Neural cell (in vitro differentiated cells): ENCODE measurements around the gene RFX7. TPM values are rescaled to one million over a fixed set of nuclear protein-coding genes. Genes with fewer than 3 reads are reported as not detected.
"Not testable (repeated sequence)": the region's sequence is repeated elsewhere in the genome, so short reads cannot be mapped to it uniquely, and the experiment has no call there.

Experiments
- H2AFZ ChIP-seq: fragments of 200-600, 300-800 bp; sonication (generic), shearing (Covaris generic); 2 replicates; pipeline ENCODE4 v1.6.0; 2014; ENCODE audit warnings: low read depth, mild to moderate bottlenecking, antibody characterized with exemption, low read length, moderate library complexity
- H3F3A ChIP-seq: fragments of 200-600 bp; shearing (Covaris generic); 2 replicates; pipeline ENCODE4 v1.6.1; 2016; ENCODE audit warnings: mild to moderate bottlenecking, moderate library complexity, mixed read lengths, antibody characterized with exemption, low read length; ENCODE audit not compliant: insufficient read depth, poor library complexity, severe bottlenecking
- H3K27ac ChIP-seq: fragments of 200-600, 300-800 bp; sonication (generic), shearing (Covaris generic); 2 replicates; pipeline ENCODE4 v1.5.1; 2014; ENCODE audit warnings: mild to moderate bottlenecking, low read length, moderate library complexity
- H3K27me3 ChIP-seq: fragments of 300-800, 200-600 bp; sonication (generic), shearing (Covaris generic); 2 replicates; pipeline ENCODE4 v1.6.0; 2014; ENCODE audit warnings: mild to moderate bottlenecking, low read depth, low read length, moderate library complexity; ENCODE audit not compliant: insufficient read depth
- H3K36me3 ChIP-seq: fragments of 300-800, 200-600 bp; sonication (generic), shearing (Covaris generic); 2 replicates; pipeline ENCODE4 v1.5.1; 2014; ENCODE audit warnings: mild to moderate bottlenecking, antibody characterized with exemption, low read length, moderate library complexity; ENCODE audit not compliant: insufficient read depth
- H3K4me2 ChIP-seq: fragments of 300-800, 200-600 bp; sonication (generic), shearing (Covaris generic); 2 replicates; pipeline ENCODE4 v1.6.0; 2014; ENCODE audit warnings: mild to moderate bottlenecking, low read length
- H3K4me3 ChIP-seq: fragments of 300-800, 200-600 bp; sonication (generic), shearing (Covaris generic); 2 replicates; pipeline ENCODE4 v1.5.1; 2014; ENCODE audit warnings: mild to moderate bottlenecking, low read length, moderate library complexity
- H3K79me2 ChIP-seq: fragments of 200-600 bp; shearing (Covaris generic); replicated peaks from 2 replicates; pipeline ENCODE4 v1.6.0; 2014; ENCODE audit warnings: mild to moderate bottlenecking, low read length, moderate library complexity; ENCODE audit not compliant: insufficient read depth
- H3K9ac ChIP-seq: fragments of 300-800, 200-600 bp; sonication (generic), shearing (Covaris generic); 2 replicates; pipeline ENCODE4 v1.6.1; 2016; ENCODE audit warnings: mild to moderate bottlenecking, low read length, mixed read lengths
- H3K9me2 ChIP-seq: fragments of 200-600 bp; shearing (Covaris generic); 2 replicates; pipeline ENCODE4 v1.6.1; 2016; ENCODE audit warnings: mild to moderate bottlenecking, low read length, mixed read lengths; ENCODE audit not compliant: insufficient read depth
- H3K9me3 ChIP-seq: fragments of 200-600, 300-800 bp; sonication (generic), shearing (Covaris generic); 2 replicates; pipeline ENCODE4 v1.6.1; 2016; ENCODE audit warnings: mild to moderate bottlenecking, mixed run types, low read length, moderate library complexity, mixed read lengths
- H4K20me1 ChIP-seq: fragments of 200-600 bp; shearing (Covaris generic); 2 replicates; pipeline ENCODE4 v1.6.1; 2016; ENCODE audit warnings: mild to moderate bottlenecking, mixed run types; ENCODE audit not compliant: insufficient read depth
- EP300 ChIP-seq: fragments of 450-650 bp; conservative IDR thresholded peaks from 2 replicates; pipeline ENCODE4 v1.6.1; 2014; ENCODE audit warnings: antibody characterized with exemption, mild to moderate bottlenecking, moderate library complexity; ENCODE audit not compliant: poor library complexity, severe bottlenecking
- EZH2 ChIP-seq: fragments of 200-600, 300-800 bp; shearing (Covaris generic), sonication (generic); IDR thresholded peaks from 2 replicates; pipeline ENCODE4 v1.6.1; 2014; ENCODE audit warnings: antibody characterized with exemption, low read length, borderline replicate concordance, mild to moderate bottlenecking; ENCODE audit not compliant: insufficient read depth, poor library complexity, severe bottlenecking
- MXI1 ChIP-seq: fragments of 450-650 bp; conservative IDR thresholded peaks from 2 replicates; pipeline ENCODE4 v1.6.1; 2014; ENCODE audit warnings: antibody characterized with exemption, mild to moderate bottlenecking; ENCODE audit not compliant: poor library complexity, severe bottlenecking
- POLR2AphosphoS5 ChIP-seq: IDR thresholded peaks from 2 replicates; pipeline ENCODE4 v1.6.1; 2012
- RAD21 ChIP-seq: fragments of 450-650 bp; conservative IDR thresholded peaks from 2 replicates; pipeline ENCODE4 v1.6.1; 2014; ENCODE audit warnings: antibody characterized with exemption, mild to moderate bottlenecking, moderate library complexity
- SMC3 ChIP-seq: fragments of 450-650 bp; conservative IDR thresholded peaks from 2 replicates; pipeline ENCODE4 v1.6.1; 2014; ENCODE audit warnings: antibody characterized with exemption, mild to moderate bottlenecking, moderate library complexity; ENCODE audit not compliant: poor library complexity
- TAF1 ChIP-seq: IDR thresholded peaks from 2 replicates; pipeline ENCODE4 v1.6.1; 2012; ENCODE audit warnings: low read depth
- polyA plus RNA-seq: library from polyadenylated mRNA; depleted of rRNA; stranded (reverse); fragments of >200 nt; gene quantifications from 2 replicates; pipeline ENCODE4 v1.2.3, GENCODE V29; 2014
- TF ChIP-seq, protein P1 (sequence below): IDR thresholded peaks from 2 replicates; pipeline ENCODE4 v1.6.1; 2012; ENCODE audit warnings: borderline replicate concordance
- TF ChIP-seq, protein P2 (sequence below): fragments of 450-650 bp; IDR thresholded peaks from 2 replicates; pipeline ENCODE4 v1.5.1; 2014; ENCODE audit warnings: antibody characterized with exemption, mild to moderate bottlenecking, moderate library complexity; ENCODE audit not compliant: poor library complexity, severe bottlenecking

The RFX7 gene
- polyA plus RNA-seq, 1 donor from 2014 or later = 12.9 TPM

DNA sequence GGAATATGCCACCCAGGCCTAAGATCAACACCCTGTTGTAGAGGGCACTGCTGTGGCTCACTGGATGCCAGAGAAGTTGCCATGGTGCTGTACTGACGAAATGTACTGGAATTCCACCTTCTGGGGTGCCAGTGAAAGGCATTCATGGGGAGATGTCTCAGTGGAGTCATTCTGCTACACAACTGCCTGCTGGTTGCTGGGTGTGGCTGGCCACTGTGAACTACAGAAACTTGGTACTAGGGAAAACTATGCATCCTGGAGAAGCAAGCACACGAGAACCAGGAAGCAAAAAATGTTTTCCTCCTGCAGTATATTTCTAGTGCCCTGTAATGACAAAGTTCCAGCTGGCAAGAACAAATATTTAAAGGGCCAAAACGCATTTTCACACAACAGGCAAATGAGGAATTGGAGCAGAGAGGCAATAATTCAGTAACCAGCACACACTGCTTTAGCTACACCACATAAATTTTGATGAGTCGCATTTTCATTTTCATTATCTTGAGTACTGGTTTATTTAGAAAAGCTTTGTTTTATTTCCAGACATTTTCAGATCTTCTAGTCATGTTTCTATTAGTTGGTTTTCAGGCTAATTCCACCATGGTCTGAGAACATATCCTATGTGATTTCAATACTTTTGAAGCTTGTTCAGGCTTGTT, 18.3 kb upstream of the RFX7 start:
- no peak overlapping the region for H2AFZ ChIP-seq

DNA sequence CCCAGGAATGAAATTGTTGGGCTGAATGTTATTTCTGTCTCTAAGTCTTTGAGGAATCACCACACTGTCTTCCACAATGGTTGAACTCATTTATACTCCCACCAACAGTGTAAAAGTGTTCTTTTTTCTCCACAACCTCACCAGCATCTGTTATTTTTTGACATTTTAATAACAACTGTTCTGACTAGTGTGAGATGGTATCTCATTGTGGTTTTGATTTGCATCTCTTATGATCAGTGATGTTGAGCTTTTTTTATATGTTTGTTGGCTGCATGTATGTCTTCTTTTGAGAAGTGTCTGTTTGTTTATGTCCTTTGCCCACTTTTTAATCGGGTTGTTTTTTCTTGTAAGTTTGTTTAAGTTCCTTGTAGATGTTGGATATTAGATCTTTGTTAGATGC, 13.6 kb upstream of the RFX7 start:
- H3K27me3 ChIP-seq, H3K79me2 ChIP-seq, H3K4me2 ChIP-seq, H2AFZ ChIP-seq, H3K9me3 ChIP-seq, H3K9me2 ChIP-seq, H3K9ac ChIP-seq, H3F3A ChIP-seq, H3K36me3 ChIP-seq, H4K20me1 ChIP-seq, H3K27ac ChIP-seq, H3K4me3 ChIP-seq: not testable (repeated sequence)

More for the DNA sequence above, 18.3 kb upstream of the RFX7 start:
- Histone ChIP-seq H4K20me1 (no peaks in the 10 kb centered on the region), H3K27ac (no peak overlapping the region), H3K4me3 (no peak overlapping the region), H3K9me3 (no peaks in the 10 kb centered on the region), H3K9ac (no peak overlapping the region), H3K4me2 (no peak overlapping the region), H3K27me3 (no peaks in the 10 kb centered on the region), H3K79me2 (no peaks in the 10 kb centered on the region), H3K36me3 (no peaks in the 10 kb centered on the region), H3K9me2 (no peaks in the 10 kb centered on the region), H3F3A (no peaks in the 10 kb centered on the region)
- TF ChIP-seq TAF1 = no peak

DNA sequence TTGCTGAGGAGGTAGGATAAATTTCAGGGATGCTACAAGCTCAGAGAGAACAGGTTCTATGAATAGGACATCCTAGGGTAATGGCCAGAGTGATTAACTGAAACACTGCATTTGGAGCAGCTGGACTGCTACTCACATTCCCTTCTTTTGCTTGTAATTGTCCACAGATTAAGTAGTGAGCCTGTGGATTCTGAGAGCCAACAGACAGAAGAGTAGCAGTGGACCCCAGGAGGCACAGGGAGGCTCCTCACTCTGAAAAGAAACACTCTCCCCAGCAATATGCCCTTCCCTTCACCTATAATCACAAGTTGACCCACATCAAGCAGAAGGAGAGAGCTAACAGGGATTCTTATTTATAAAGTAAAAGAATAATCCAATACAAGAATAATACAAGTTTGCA, 10.6 kb upstream of the RFX7 start:
- no peaks in the 10 kb centered on the region for H3K27me3 ChIP-seq

DNA sequence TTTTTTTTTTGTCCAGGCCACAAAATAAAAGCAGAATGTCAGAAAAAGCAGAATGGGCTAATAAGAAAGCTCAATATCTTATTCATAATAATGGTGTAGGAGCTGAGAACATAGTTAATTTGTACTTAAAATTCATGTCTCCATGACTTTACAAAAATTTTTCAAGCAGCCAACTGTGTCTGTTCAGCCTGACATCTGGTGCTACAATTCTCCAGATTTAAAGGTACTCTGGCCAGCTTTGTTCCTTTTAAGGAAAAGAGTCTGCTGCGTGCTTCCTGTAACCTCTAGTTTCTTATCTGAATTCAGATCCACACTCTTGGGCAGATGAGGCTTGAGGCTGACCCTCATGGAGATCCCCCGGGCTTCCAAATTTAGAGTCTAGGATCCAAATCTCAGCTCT, 8.7 kb upstream of the RFX7 start:
- Histone ChIP-seq H3K9ac (no peak overlapping the region), H3K9me3 (no peaks in the 10 kb centered on the region), H3K4me2 (no peak overlapping the region), H4K20me1 (no peaks in the 10 kb centered on the region), H3K27me3 (no peaks in the 10 kb centered on the region), H3K4me3 (no peak overlapping the region), H3K36me3 (no peaks in the 10 kb centered on the region), H3K9me2 (no peaks in the 10 kb centered on the region), H3K79me2 (no peaks in the 10 kb centered on the region), H3K27ac (no peak overlapping the region), H2AFZ (no peak overlapping the region), H3F3A (no peaks in the 10 kb centered on the region)
- TF ChIP-seq TAF1 (no peak), EP300 (no peak), MXI1 (no peak), SMC3 (no peak), RAD21 (no peak), EZH2 (no peak), POLR2AphosphoS5 (no peak)
- TF ChIP-seq, protein P1, sequence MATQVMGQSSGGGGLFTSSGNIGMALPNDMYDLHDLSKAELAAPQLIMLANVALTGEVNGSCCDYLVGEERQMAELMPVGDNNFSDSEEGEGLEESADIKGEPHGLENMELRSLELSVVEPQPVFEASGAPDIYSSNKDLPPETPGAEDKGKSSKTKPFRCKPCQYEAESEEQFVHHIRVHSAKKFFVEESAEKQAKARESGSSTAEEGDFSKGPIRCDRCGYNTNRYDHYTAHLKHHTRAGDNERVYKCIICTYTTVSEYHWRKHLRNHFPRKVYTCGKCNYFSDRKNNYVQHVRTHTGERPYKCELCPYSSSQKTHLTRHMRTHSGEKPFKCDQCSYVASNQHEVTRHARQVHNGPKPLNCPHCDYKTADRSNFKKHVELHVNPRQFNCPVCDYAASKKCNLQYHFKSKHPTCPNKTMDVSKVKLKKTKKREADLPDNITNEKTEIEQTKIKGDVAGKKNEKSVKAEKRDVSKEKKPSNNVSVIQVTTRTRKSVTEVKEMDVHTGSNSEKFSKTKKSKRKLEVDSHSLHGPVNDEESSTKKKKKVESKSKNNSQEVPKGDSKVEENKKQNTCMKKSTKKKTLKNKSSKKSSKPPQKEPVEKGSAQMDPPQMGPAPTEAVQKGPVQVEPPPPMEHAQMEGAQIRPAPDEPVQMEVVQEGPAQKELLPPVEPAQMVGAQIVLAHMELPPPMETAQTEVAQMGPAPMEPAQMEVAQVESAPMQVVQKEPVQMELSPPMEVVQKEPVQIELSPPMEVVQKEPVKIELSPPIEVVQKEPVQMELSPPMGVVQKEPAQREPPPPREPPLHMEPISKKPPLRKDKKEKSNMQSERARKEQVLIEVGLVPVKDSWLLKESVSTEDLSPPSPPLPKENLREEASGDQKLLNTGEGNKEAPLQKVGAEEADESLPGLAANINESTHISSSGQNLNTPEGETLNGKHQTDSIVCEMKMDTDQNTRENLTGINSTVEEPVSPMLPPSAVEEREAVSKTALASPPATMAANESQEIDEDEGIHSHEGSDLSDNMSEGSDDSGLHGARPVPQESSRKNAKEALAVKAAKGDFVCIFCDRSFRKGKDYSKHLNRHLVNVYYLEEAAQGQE = no peak
- TF ChIP-seq, protein P2, sequence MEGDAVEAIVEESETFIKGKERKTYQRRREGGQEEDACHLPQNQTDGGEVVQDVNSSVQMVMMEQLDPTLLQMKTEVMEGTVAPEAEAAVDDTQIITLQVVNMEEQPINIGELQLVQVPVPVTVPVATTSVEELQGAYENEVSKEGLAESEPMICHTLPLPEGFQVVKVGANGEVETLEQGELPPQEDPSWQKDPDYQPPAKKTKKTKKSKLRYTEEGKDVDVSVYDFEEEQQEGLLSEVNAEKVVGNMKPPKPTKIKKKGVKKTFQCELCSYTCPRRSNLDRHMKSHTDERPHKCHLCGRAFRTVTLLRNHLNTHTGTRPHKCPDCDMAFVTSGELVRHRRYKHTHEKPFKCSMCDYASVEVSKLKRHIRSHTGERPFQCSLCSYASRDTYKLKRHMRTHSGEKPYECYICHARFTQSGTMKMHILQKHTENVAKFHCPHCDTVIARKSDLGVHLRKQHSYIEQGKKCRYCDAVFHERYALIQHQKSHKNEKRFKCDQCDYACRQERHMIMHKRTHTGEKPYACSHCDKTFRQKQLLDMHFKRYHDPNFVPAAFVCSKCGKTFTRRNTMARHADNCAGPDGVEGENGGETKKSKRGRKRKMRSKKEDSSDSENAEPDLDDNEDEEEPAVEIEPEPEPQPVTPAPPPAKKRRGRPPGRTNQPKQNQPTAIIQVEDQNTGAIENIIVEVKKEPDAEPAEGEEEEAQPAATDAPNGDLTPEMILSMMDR = no peak

More for the DNA sequence above, 10.6 kb upstream of the RFX7 start:
- Histone ChIP-seq H2AFZ (no peak overlapping the region), H3K4me3 (no peak overlapping the region), H3K36me3 (no peaks in the 10 kb centered on the region), H3K9me2 (no peaks in the 10 kb centered on the region), H3K9me3 (no peaks in the 10 kb centered on the region), H4K20me1 (no peaks in the 10 kb centered on the region), H3K9ac (no peak overlapping the region), H3K79me2 (no peaks in the 10 kb centered on the region), H3K4me2 (no peak overlapping the region), H3K27ac (no peak overlapping the region), H3F3A (no peaks in the 10 kb centered on the region)
- TF ChIP-seq SMC3 (no peak), EP300 (no peak), POLR2AphosphoS5 (peak; percentile 27), MXI1 (no peak)
